GM23248 (cell line): ENCODE measurements around the gene BMERB1.

Experiments
- EZH2 ChIP-seq: fragments of 200-600 bp; sonication (generic); IDR thresholded peaks from 2 replicates; pipeline ENCODE4 v1.6.1; 2018; ENCODE audit warnings: antibody characterized with exemption, mild to moderate bottlenecking; ENCODE audit not compliant: insufficient read depth, poor library complexity, severe bottlenecking
- EZH2phosphoT487 ChIP-seq: fragments of 200-600 bp; sonication (generic); IDR thresholded peaks from 2 replicates; pipeline ENCODE4 v1.6.1; 2018; ENCODE audit warnings: antibody characterized with exemption, moderate library complexity, mild to moderate bottlenecking, low read depth; ENCODE audit not compliant: insufficient read depth

GRCh38 chr16:15396948-15397594, 37.3 kb upstream of the BMERB1 start:
- TF ChIP-seq EZH2 (no peak), EZH2phosphoT487 (no peak)
